Chondrocyte (in vitro differentiated cells): ENCODE results near the gene NFATC3. TPM values are rescaled to one million over a fixed set of nuclear protein-coding genes. Genes with fewer than 3 reads are reported as not detected.

ENCODE experiments used
- DNase-seq: peaks from one replicate; pipeline ENCODE4 v3.0.0; 2021; ENCODE audit warnings: mixed read lengths, low spot score
- H3K27ac Mint-ChIP-seq: one replicate; pipeline ENCODE4 v1.8.0; 2021; ENCODE audit warnings: mild to moderate bottlenecking, moderate library complexity, mixed read lengths; ENCODE audit not compliant: unreplicated experiment
- H3K27me3 Mint-ChIP-seq: 2 replicates; pipeline ENCODE4 v1.8.0; 2021; ENCODE audit warnings: low read depth, mixed read lengths
- H3K36me3 Mint-ChIP-seq: 2 replicates; pipeline ENCODE4 v1.8.0; 2021; ENCODE audit warnings: low read depth, mixed read lengths
- H3K4me1 Mint-ChIP-seq: 2 replicates; pipeline ENCODE4 v1.8.0; 2021; ENCODE audit warnings: low read depth, mild to moderate bottlenecking, mixed read lengths
- H3K4me3 Mint-ChIP-seq: one replicate; pipeline ENCODE4 v1.8.0; 2021; ENCODE audit warnings: mild to moderate bottlenecking, moderate library complexity, mixed read lengths; ENCODE audit not compliant: unreplicated experiment
- H3K9me3 Mint-ChIP-seq: 2 replicates; pipeline ENCODE4 v1.8.0; 2021; ENCODE audit warnings: low read depth, mixed read lengths
- total RNA-seq: library from RNA; stranded (reverse); gene quantifications from 3 replicates; pipeline ENCODE4 v1.2.1, GENCODE V29; 2021
- TF ChIP-seq, protein P1 (sequence below): fragments of 200-600 bp; sonication (generic); IDR thresholded peaks from 2 replicates; pipeline ENCODE4 v1.5.0; 2021; ENCODE audit warnings: antibody characterized with exemption, mild to moderate bottlenecking, moderate library complexity

The NFATC3 gene
- total RNA-seq, 1 donor from 2014 or later = 37.7 TPM

DNA sequence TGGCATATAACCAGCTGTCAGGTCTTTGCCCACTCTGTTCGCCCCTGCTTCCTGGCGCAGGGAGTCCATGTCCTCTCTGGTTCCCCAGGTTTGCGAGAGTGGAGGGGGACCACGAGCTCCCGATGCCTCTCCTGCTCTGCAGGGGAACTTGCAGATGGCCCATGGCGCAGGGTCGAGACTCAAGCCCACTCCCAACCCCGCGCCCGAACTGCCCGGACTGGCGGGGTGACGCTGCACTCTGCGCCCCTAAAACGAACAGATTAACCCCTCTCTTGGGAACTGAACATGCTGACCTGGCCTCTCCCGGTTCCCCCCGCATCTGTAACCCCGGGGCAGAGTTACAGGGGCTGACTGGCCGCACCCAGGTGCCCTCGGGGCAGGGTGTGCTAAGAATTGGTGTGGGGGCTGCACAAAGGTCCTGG lies 159.3 kb downstream of the NFATC3 start:
- H3K9me3 Mint-ChIP-seq = no peaks in the 10 kb centered on the region
- TF ChIP-seq, protein P1, sequence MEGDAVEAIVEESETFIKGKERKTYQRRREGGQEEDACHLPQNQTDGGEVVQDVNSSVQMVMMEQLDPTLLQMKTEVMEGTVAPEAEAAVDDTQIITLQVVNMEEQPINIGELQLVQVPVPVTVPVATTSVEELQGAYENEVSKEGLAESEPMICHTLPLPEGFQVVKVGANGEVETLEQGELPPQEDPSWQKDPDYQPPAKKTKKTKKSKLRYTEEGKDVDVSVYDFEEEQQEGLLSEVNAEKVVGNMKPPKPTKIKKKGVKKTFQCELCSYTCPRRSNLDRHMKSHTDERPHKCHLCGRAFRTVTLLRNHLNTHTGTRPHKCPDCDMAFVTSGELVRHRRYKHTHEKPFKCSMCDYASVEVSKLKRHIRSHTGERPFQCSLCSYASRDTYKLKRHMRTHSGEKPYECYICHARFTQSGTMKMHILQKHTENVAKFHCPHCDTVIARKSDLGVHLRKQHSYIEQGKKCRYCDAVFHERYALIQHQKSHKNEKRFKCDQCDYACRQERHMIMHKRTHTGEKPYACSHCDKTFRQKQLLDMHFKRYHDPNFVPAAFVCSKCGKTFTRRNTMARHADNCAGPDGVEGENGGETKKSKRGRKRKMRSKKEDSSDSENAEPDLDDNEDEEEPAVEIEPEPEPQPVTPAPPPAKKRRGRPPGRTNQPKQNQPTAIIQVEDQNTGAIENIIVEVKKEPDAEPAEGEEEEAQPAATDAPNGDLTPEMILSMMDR = no peak
- peaks cover 1% of the 10 kb centered on the region for H3K36me3 Mint-ChIP-seq
- H3K4me1 Mint-ChIP-seq = peaks cover 31% of the 10 kb centered on the region
- DNase-seq = no peak
- peak overlapping the region; percentile 100 for H3K4me3 Mint-ChIP-seq
- H3K27me3 Mint-ChIP-seq = no peaks in the 10 kb centered on the region
- no peak overlapping the region for H3K27ac Mint-ChIP-seq

DNA sequence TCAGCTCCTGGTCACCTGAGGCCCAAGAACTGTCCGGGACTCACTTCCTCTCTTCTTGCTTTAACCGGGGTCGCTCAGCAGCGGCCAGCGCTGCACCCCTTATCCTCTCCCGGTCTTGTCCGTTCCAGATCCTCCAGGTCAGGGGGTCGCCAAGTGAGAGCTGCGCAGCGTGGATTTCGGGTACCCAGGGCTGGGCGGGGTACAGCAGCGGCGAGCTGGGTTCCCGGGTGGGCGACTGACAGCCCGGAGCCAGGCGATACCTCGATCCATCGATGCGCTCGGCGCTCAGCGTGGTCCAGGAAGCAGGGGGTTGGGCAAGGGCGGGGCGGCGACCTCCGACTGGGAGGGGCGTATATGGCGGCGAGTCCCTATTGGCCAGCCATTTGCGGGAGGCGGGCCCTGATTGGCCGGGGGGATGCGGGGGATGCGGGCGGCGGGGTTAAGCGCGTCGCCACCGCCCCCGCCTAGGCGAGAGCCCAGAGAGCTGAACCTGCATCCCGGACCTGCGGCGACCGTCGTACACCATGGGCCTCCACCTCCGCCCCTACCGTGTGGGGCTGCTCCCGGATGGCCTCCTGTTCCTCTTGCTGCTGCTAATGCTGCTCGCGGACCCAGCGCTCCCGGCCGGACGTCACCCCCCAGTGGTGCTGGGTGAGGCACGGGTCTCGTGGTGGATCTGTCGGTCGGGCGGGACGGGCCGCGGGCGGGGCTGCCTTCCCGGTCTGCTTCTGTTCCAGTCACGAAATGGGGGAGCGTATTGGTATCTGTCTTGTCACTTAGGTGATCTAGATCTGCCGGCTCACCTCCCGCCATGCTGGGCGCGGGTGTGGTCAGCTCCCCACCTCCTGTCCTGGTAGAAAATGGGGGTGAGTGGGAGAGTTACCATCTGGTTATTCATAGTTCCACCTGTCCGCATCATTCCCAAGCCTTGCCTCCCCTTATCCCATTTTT lies 160.0 kb downstream of the NFATC3 start, which contains the start of gene PLA2G15:
Gene PLA2G15, plus strand, starts transcription at position 471 of the 951 bp plus-strand sequence. Its CDS starts 54 bp downstream, at position 525.
- DNase-seq = peak; percentile 98
- TF ChIP-seq, protein P1 = no peak
- peak within 1 kb of the TSS; percentile 100 for H3K4me3 Mint-ChIP-seq
- peaks cover 2% of the 10 kb centered on the region for H3K36me3 Mint-ChIP-seq
- peak within 1 kb of the TSS; percentile 80 for H3K27ac Mint-ChIP-seq
- no peaks in the 10 kb centered on the region for H3K9me3 Mint-ChIP-seq
- H3K27me3 Mint-ChIP-seq = no peaks in the 10 kb centered on the region
- H3K4me1 Mint-ChIP-seq = peaks cover 31% of the 10 kb centered on the region

DNA sequence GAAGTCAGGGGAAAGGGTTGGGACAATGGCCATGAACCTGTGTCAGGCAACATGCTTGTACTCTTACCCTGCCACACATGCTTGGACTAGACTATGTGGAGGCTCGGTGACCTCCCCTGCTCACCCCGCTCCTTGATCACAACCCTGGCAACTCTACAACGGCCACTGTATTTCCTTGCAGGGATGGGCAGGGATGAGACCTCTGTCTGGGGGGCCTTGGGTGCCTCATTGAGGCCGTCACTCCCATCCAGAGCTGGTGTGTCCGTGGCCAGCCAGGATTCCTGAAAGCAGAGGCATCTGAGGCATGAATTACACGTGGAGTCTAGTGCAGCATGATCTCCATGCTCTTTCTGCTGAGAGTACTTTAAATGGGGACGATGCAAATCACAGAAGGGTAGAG lies 161.0 kb downstream of the NFATC3 start:
- peaks cover 31% of the 10 kb centered on the region for H3K4me1 Mint-ChIP-seq
- DNase-seq = no peak
- no peaks in the 10 kb centered on the region for H3K9me3 Mint-ChIP-seq
- H3K36me3 Mint-ChIP-seq = peaks cover 6% of the 10 kb centered on the region
- no peaks in the 10 kb centered on the region for H3K27me3 Mint-ChIP-seq
- H3K27ac Mint-ChIP-seq = peak overlapping the region; percentile 80
- H3K4me3 Mint-ChIP-seq = peak overlapping the region; percentile 100
- TF ChIP-seq, protein P1 = no peak

DNA sequence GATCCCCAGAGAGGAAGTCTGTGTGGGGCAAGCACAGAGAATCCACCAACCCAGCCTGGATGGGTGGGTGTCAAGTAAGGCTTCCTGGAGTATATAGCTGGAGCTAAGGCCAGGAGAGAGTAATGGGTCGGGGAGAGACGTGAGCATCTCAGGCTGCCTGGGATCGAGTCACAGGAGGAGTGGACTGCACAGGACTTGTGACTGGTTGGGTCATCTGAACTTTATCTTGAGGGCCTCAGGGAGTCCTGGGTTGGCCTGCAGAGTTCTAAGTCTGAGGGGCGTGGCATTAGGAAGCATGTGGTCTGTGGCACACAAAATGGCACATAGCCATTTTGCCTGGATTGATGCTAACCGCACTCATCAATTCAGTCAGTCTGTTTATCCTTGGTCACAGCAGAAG lies 161.5 kb downstream of the NFATC3 start:
- H3K4me1 Mint-ChIP-seq = peaks cover 31% of the 10 kb centered on the region
- peak overlapping the region; percentile 100 for H3K4me3 Mint-ChIP-seq
- H3K27ac Mint-ChIP-seq = no peak overlapping the region
- peaks cover 6% of the 10 kb centered on the region for H3K36me3 Mint-ChIP-seq
- no peaks in the 10 kb centered on the region for H3K9me3 Mint-ChIP-seq
- TF ChIP-seq, protein P1 = no peak
- no peak for DNase-seq
- H3K27me3 Mint-ChIP-seq = no peaks in the 10 kb centered on the region

DNA sequence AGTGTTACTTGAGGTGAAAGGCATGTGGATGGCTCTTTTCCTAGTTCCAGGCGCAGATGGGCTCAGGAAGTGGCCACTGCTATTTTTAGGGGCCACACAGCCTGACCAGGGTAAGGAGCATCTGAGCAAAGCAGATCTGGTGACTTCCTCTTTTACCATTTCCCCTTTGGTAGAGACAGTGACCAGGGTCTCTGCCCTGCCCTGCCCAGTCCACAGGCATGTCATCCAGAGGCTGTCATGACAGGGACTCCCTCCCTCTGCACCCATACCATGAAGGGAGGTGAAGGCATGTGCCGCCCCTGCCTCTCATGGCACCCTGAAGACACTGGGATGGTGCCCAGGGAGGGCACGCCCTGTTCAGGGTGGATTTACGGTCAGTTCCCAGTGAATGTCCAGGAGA lies 162.2 kb downstream of the NFATC3 start:
- DNase-seq = no peak
- H3K27ac Mint-ChIP-seq = no peak overlapping the region
- H3K27me3 Mint-ChIP-seq = no peaks in the 10 kb centered on the region
- H3K4me1 Mint-ChIP-seq = peaks cover 31% of the 10 kb centered on the region
- no peaks in the 10 kb centered on the region for H3K9me3 Mint-ChIP-seq
- TF ChIP-seq, protein P1 = no peak
- H3K36me3 Mint-ChIP-seq = peaks cover 9% of the 10 kb centered on the region
- H3K4me3 Mint-ChIP-seq = no peak overlapping the region
